Measurements from ENCODE around the gene SPOCD1.

SPOCD1 gene

GRCh38 chr1:31769720-31770390, 46.0 kb downstream of the SPOCD1 start:
- DNase-seq: no peak

- DNase-seq: no peak
These were observed 46.7 kb downstream of the SPOCD1 start for GRCh38 chr1:31768939-31769704.

GRCh38 chr1:31768407-31768907, 47.4 kb downstream of the SPOCD1 start:
- no peak for DNase-seq

- DNase-seq: no peak
These were observed 48.6 kb downstream of the SPOCD1 start for GRCh38 chr1:31767225-31767624.

- DNase-seq: no peak
These were observed 50.3 kb downstream of the SPOCD1 start for GRCh38 chr1:31765516-31765915.

- DNase-seq: no peak
These were observed 50.8 kb downstream of the SPOCD1 start for GRCh38 chr1:31765041-31765467.

- no peak for DNase-seq
These were observed 51.3 kb downstream of the SPOCD1 start, which contains the start of gene ADGRB2 for GRCh38 chr1:31764312-31765040. Gene ADGRB2 (minus strand): TSS chr1:31764340. CDS start chr1:31757221, 7,119 bp downstream.

GRCh38 chr1:31763671-31764311, 52.0 kb downstream of the SPOCD1 start:
- no peak for DNase-seq

GRCh38 chr1:31762726-31763670, 52.8 kb downstream of the SPOCD1 start:
- peak; percentile 56 for DNase-seq

- DNase-seq: no peak
These were observed 53.5 kb downstream of the SPOCD1 start for GRCh38 chr1:31762323-31762722.

GRCh38 chr1:31761883-31762282, 53.9 kb downstream of the SPOCD1 start:
- DNase-seq: no peak

- DNase-seq: peak; percentile 56
These were observed 55.1 kb downstream of the SPOCD1 start for GRCh38 chr1:31760471-31761470.

GRCh38 chr1:31759298-31760023, 56.4 kb downstream of the SPOCD1 start:
- DNase-seq: no peak

GRCh38 chr1:31758823-31759222, 57.0 kb downstream of the SPOCD1 start:
- no peak for DNase-seq

- no peak for DNase-seq
These were observed 57.8 kb downstream of the SPOCD1 start for GRCh38 chr1:31757989-31758388.

- no peak for DNase-seq
These were observed 58.6 kb downstream of the SPOCD1 start for GRCh38 chr1:31757204-31757679.

- no peak for DNase-seq
These were observed 59.2 kb downstream of the SPOCD1 start for GRCh38 chr1:31756578-31756977.

GRCh38 chr1:31755850-31756492, 59.9 kb downstream of the SPOCD1 start:
- DNase-seq: no peak

- no peak for DNase-seq
These were observed 60.6 kb downstream of the SPOCD1 start for GRCh38 chr1:31755197-31755611.

All from effector CD4-positive, alpha-beta T cell (primary cell).